ENCODE results near the gene CCNG2. TPM values are rescaled to one million over a fixed set of nuclear protein-coding genes. Genes with fewer than 3 reads are reported as not detected.

The CCNG2 gene
- total RNA-seq, 1 donor from 2014 or later: 27.8 TPM

DNA sequence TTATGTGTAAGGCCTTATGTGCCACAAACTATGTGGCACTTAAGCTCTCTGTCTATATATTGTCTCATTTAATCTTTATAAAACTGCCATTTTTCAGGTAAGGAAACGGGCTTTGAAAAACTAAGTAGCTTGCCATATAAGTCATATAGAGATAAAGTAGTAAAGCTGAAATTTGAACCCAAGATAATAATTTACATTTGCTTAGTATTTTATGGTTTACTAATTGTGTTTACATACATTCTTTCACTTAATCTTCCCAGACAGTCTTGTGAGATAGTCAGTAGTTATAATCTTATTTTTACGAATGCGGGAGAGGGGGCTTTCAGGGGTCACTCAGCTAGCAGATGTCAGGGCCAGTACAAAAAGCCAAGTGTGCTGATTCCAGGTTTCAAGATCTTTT, 13.9 kb upstream of the CCNG2 start:
- H3K4me1 ChIP-seq: no peaks in the 10 kb centered on the region
- TF ChIP-seq, protein P1, sequence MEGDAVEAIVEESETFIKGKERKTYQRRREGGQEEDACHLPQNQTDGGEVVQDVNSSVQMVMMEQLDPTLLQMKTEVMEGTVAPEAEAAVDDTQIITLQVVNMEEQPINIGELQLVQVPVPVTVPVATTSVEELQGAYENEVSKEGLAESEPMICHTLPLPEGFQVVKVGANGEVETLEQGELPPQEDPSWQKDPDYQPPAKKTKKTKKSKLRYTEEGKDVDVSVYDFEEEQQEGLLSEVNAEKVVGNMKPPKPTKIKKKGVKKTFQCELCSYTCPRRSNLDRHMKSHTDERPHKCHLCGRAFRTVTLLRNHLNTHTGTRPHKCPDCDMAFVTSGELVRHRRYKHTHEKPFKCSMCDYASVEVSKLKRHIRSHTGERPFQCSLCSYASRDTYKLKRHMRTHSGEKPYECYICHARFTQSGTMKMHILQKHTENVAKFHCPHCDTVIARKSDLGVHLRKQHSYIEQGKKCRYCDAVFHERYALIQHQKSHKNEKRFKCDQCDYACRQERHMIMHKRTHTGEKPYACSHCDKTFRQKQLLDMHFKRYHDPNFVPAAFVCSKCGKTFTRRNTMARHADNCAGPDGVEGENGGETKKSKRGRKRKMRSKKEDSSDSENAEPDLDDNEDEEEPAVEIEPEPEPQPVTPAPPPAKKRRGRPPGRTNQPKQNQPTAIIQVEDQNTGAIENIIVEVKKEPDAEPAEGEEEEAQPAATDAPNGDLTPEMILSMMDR (IDR thresholded peaks at IDR 0.05): no peak
- no peaks in the 10 kb centered on the region for H3K27me3 ChIP-seq
- intact Hi-C loops (cut with DNase I): no loop called here
- no peaks in the 10 kb centered on the region for H3K9me3 ChIP-seq
- no peak overlapping the region for H3K4me3 ChIP-seq
- DNase-seq (ENCODE audit: low spot score in 2 of 2): no peak
- H3K36me3 ChIP-seq: no peaks in the 10 kb centered on the region
- H3K27ac ChIP-seq: no peak overlapping the region

DNA sequence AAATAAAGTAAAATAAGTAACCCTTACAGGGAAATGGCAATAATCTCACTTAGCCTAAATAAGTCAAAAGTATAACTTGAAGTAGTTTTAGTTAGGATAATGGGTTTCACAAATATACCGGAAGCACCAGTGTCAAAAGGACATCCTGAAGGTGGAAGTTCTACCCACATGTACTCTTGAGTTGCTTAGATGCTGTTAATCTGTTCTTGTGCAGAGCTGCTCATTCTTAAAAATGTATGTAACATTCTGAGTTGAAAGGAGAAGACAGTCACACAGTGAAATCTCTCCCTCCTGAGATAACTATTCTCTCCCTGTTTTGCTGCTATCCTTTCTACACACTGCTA, 11.2 kb upstream of the CCNG2 start:
- Histone ChIP-seq H3K4me1 (no peaks in the 10 kb centered on the region), H3K27me3 (no peaks in the 10 kb centered on the region), H3K36me3 (no peaks in the 10 kb centered on the region), H3K4me3 (no peak overlapping the region), H3K27ac (no peak overlapping the region), H3K9me3 (no peaks in the 10 kb centered on the region)
- TF ChIP-seq, protein P1 (IDR thresholded peaks at IDR 0.05): no peak
- intact Hi-C loops (cut with DNase I): no loop called here
- DNase-seq (ENCODE audit: low spot score in 2 of 2): no peak

DNA sequence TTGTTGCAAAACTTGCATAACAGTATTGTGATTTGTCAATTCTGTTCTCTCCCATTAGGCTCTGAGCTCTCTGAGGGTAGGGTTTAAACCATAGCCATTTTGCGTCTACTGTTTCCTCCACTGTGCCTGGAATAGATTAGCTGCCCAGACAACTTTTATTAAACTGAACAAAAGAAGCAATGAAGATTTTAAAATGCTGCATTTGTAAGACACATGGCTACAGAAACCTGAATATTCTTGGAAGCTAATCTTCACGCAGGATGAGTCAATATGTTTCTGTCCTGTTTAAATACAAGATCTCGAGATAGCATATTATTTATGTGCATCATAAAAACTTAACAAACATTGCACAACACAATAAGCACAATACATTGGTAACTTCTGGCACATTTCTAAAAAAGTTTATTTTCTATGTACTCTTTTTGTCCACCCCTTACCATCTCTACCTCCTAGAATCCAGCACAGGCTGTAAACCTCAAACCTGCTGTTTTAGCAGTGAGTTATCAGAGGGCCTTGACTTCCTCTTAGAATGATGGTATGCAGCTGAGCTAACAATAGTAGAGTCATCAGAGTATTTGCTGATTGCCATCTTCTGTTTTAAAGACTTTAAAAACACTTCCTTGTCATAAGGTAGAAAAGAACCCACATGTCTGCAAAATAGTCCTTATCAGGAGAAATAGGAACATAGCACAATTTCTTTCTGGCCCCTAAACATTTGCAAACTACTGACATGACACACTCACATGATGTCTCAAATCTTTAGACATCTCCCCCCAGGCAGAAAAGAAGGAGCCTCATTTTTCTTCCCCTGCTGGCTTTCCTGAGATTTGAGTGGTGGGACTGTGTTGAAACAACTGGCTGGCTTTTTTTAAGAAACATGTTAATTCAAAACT, 10.6 kb upstream of the CCNG2 start:
- Histone ChIP-seq H3K4me3 (no peak overlapping the region), H3K27me3 (no peaks in the 10 kb centered on the region), H3K36me3 (no peaks in the 10 kb centered on the region), H3K4me1 (no peaks in the 10 kb centered on the region), H3K9me3 (no peaks in the 10 kb centered on the region), H3K27ac (no peak overlapping the region)
- intact Hi-C loops (cut with DNase I): no loop called here
- TF ChIP-seq, protein P1 (IDR thresholded peaks at IDR 0.05): no peak
- no peak for DNase-seq (ENCODE audit: low spot score in 2 of 2)

DNA sequence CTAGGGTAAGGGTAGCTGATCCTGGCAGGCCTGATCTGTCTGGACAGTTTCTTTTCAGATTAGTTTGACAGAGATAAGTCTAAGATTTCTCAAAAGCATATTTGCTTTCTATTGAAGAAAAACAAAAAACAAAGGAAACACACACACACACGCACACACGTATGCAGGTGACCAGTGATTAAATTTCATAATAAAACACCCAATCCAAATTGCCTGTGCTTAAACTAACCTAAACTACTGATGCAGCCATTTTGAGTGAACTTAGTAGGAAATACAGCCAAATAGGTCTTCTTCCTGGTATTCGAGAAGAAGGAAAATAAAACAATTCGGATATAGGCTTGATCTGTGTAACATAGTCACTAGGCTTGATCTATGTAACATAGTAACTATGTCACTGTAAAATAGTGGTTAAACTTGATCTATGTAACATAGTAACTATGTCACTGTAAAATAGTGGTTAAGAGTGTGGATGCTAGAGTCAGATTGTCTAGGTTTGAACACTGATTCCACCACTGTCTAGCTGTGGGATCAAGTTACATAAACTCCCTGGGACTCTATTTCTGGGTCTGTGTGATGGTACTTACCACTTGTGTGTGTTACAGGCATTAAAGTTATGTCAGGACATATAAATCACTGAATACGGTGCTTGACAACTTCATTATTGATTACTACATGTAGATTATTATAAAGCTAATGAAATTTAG, 9.8 kb upstream of the CCNG2 start:
- no peak for DNase-seq (ENCODE audit: low spot score in 2 of 2)
- Histone ChIP-seq H3K27ac (no peak overlapping the region), H3K4me3 (no peak overlapping the region), H3K36me3 (no peaks in the 10 kb centered on the region), H3K9me3 (no peaks in the 10 kb centered on the region), H3K4me1 (no peaks in the 10 kb centered on the region), H3K27me3 (no peaks in the 10 kb centered on the region)
- TF ChIP-seq, protein P1 (IDR thresholded peaks at IDR 0.05): no peak
- intact Hi-C loops (cut with DNase I): no loop called here

DNA sequence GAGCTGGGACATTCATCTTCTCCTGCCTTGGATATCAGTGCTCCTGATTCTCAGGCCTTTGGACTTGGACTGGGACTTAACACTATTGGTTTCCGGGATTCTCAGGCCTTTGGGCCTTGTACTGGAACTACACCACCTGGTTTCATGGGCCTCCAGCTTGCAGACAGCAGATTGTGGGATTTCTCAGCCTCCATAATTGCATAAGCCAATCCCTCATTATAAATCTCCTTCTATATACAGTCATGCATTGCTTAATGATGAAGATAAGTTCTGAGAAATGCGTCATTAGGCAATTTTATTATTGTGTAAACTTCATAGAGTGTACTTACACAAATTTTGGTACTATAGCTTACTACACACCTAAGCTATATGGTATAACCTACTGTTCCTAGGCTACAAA, 8.9 kb upstream of the CCNG2 start:
- DNase-seq (ENCODE audit: low spot score in 2 of 2): no peak
- Histone ChIP-seq H3K4me1 (no peaks in the 10 kb centered on the region), H3K36me3 (no peaks in the 10 kb centered on the region), H3K9me3 (no peaks in the 10 kb centered on the region), H3K4me3 (no peak overlapping the region), H3K27ac (no peak overlapping the region), H3K27me3 (no peaks in the 10 kb centered on the region)
- TF ChIP-seq, protein P1 (IDR thresholded peaks at IDR 0.05): no peak
- intact Hi-C loops (cut with DNase I): no loop called here

Data from ascending aorta (tissue), 2 donors.